Uterus (tissue), 4 donors: ENCODE results near the gene PCDH9. TPM values are rescaled to one million over a fixed set of nuclear protein-coding genes. Genes with fewer than 3 reads are reported as not detected.

ENCODE experiments used
- DNase-seq, 2 donors: peaks; one replicate each; pipeline ENCODE4 v3.0.0-alpha.2; 2019 to 2020
- H3K27ac ChIP-seq, 2 donors: fragments of 200-600 bp; sonication (generic); 1 replicate in 1 of 2; 2 replicates in 1 of 2; pipeline ENCODE4 v1.5.1; 2016 to 2018
- H3K27me3 ChIP-seq, 2 donors: fragments of 200-600 bp; sonication (generic); one replicate each; pipeline ENCODE4 v1.5.1; 2018 to 2019; ENCODE audit warnings: control low read depth in 1 of 2
- H3K36me3 ChIP-seq, 2 donors: fragments of 200-600 bp; sonication (generic); one replicate each; pipeline ENCODE4 v1.5.1; 2019; ENCODE audit warnings: control low read depth in 1 of 2
- H3K4me1 ChIP-seq, 2 donors: fragments of 200-600 bp; sonication (generic); one replicate each; pipeline ENCODE4 v1.5.1; 2018 to 2019; ENCODE audit warnings: control low read depth in 1 of 2
- H3K4me3 ChIP-seq, 2 donors: fragments of 200-600 bp; sonication (generic); 1 replicate in 1 of 2; 2 replicates in 1 of 2; pipeline ENCODE4 v1.5.1; 2018 to 2019; ENCODE audit warnings: mild to moderate bottlenecking in 1 of 2
- H3K9me3 ChIP-seq, 2 donors: fragments of 200-600 bp; sonication (generic); one replicate each; pipeline ENCODE4 v1.5.1; 2019; ENCODE audit warnings: control low read depth in 1 of 2
- CTCF ChIP-seq, 4 experiments: fragments of 200-600 bp in 2 of 4; fragments of 450-650 bp in 2 of 4; sonication (generic) in 2 of 4; IDR thresholded peaks; one replicate each; pipeline ENCODE4 v1.5.1; 2016 to 2019; ENCODE audit warnings: antibody characterized with exemption in 4 of 4, mild to moderate bottlenecking in 2 of 4, moderate library complexity in 1 of 4
- POLR2A ChIP-seq, 2 donors: fragments of 450-650 bp; IDR thresholded peaks; one replicate each; pipeline ENCODE4 v1.6.1; 2016; ENCODE audit warnings: antibody characterized with exemption in 2 of 2, mild to moderate bottlenecking in 1 of 2, moderate library complexity in 1 of 2
- intact Hi-C: fragments of 100-400 bp; cut with DNase I; formaldehyde crosslinking; loops from one replicate; pipeline ENCODE4 v1.15.1; 2023; ENCODE audit warnings: low total_unique reads
- total RNA-seq, 4 donors: library from RNA; depleted of rRNA in 3 of 4; stranded (reverse); fragments of >200 nt in 3 of 4; gene quantifications; one replicate each; pipeline versions ENCODE4 v1.1.0 to v1.2.4, GENCODE V29; 2014 to 2023
- donor health status: DM: yes; HTN: yes; CAD: no.

PCDH9 gene
- total RNA-seq, 4 donors from 2014 or later, result 0.51 to 45.7 (median 2.1) TPM

- TF ChIP-seq CTCF (IDR thresholded peaks at IDR 0.05), result no peak
- TF ChIP-seq POLR2A (IDR thresholded peaks at IDR 0.05), result no peak
- DNase-seq, result no peak
- no peak overlapping the region for H3K27ac ChIP-seq
- H3K4me3 ChIP-seq, result no peak overlapping the region
- no peaks in the 10 kb centered on the region for H3K4me1 ChIP-seq
- intact Hi-C loops, result no loop called here
- H3K9me3 ChIP-seq, result no peaks in the 10 kb centered on the region
- no peaks in the 10 kb centered on the region for H3K27me3 ChIP-seq
- no peaks in the 10 kb centered on the region for H3K36me3 ChIP-seq
These were observed 611.4 kb downstream of the PCDH9 start for GRCh38 chr13:66618702-66619101.

GRCh38 chr13:66617786-66618185 is 612.4 kb downstream of the PCDH9 start:
- TF ChIP-seq POLR2A (IDR thresholded peaks at IDR 0.05), result no peak
- no peak for TF ChIP-seq CTCF (IDR thresholded peaks at IDR 0.05)

GRCh38 chr13:66612983-66613382 is 617.2 kb downstream of the PCDH9 start:
- Histone ChIP-seq H3K9me3 (no peaks in the 10 kb centered on the region), H3K27me3 (no peaks in the 10 kb centered on the region), H3K4me3 (no peak overlapping the region), H3K36me3 (no peaks in the 10 kb centered on the region), H3K27ac (no peak overlapping the region), H3K4me1 (no peaks in the 10 kb centered on the region)
- no peak for TF ChIP-seq POLR2A (IDR thresholded peaks at IDR 0.05)
- TF ChIP-seq CTCF (IDR thresholded peaks at IDR 0.05), result no peak
- DNase-seq, result no peak
- intact Hi-C loops, result no loop called here

More at GRCh38 chr13:66617786-66618185, 612.4 kb downstream of the PCDH9 start:
- Histone ChIP-seq H3K4me1 (no peaks in the 10 kb centered on the region), H3K27me3 (no peaks in the 10 kb centered on the region), H3K4me3 (no peak overlapping the region), H3K9me3 (no peaks in the 10 kb centered on the region), H3K36me3 (no peaks in the 10 kb centered on the region), H3K27ac (no peak overlapping the region)
- intact Hi-C loops, result no loop called here
- no peak for DNase-seq

- Histone ChIP-seq H3K9me3 (no peaks in the 10 kb centered on the region), H3K36me3 (no peaks in the 10 kb centered on the region), H3K27ac (no peak overlapping the region), H3K27me3 (no peaks in the 10 kb centered on the region), H3K4me1 (no peaks in the 10 kb centered on the region), H3K4me3 (no peak overlapping the region)
- no peak for TF ChIP-seq POLR2A (IDR thresholded peaks at IDR 0.05)
- TF ChIP-seq CTCF (IDR thresholded peaks at IDR 0.05), result no peak
- no peak for DNase-seq
- intact Hi-C loops, result no loop called here
These were observed 643.6 kb downstream of the PCDH9 start for GRCh38 chr13:66586489-66586888.

- intact Hi-C loops, result no loop called here
- Histone ChIP-seq H3K4me3 (no peak overlapping the region), H3K27ac (no peak overlapping the region), H3K36me3 (no peaks in the 10 kb centered on the region), H3K9me3 (no peaks in the 10 kb centered on the region), H3K27me3 (no peaks in the 10 kb centered on the region), H3K4me1 (no peaks in the 10 kb centered on the region)
- TF ChIP-seq POLR2A (IDR thresholded peaks at IDR 0.05) (no peak), CTCF (IDR thresholded peaks at IDR 0.05) (no peak)
- DNase-seq, result no peak
These were observed 644.4 kb downstream of the PCDH9 start for GRCh38 chr13:66585669-66586203.
